Activated CD4-positive, alpha-beta T cell treated with anti-CD3 and anti-CD28 coated beads for 36 hours (primary cell): ENCODE data around the gene MUSTN1. TPM values are rescaled to one million over a fixed set of nuclear protein-coding genes. Genes with fewer than 3 reads are reported as not detected.

Source experiments
- ATAC-seq: fragments of 200-7000 bp; cut with Tn5 transposase; one replicate; pipeline ENCODE4 v1.10.0; 2021; ENCODE audit warnings: mild to moderate bottlenecking, moderate library complexity
- CTCF ChIA-PET: fragments of 350-600 bp; sonication (Branson Sonifier 250); formaldehyde crosslinking; loops from one replicate; lab custom pipeline; 2021; ENCODE audit warnings: antibody characterized with exemption; lab: Charles Lee
- POLR2A ChIA-PET: fragments of 350-600 bp; sonication (Branson Sonifier 250); formaldehyde crosslinking; loops from one replicate; lab custom pipeline; 2021; ENCODE audit warnings: antibody characterized with exemption, inconsistent platforms; lab: Charles Lee
- DNase-seq: peaks from one replicate; pipeline ENCODE4 v3.0.0-alpha.2; 2020
- H3K27ac Mint-ChIP-seq: one replicate; pipeline ENCODE4 v1.8.0; 2021; ENCODE audit warnings: mixed read lengths
- H3K27me3 Mint-ChIP-seq: one replicate; pipeline ENCODE4 v1.8.0; 2021; ENCODE audit warnings: mixed read lengths
- H3K36me3 Mint-ChIP-seq: one replicate; pipeline ENCODE4 v1.8.0; 2021; ENCODE audit warnings: low read depth, mixed read lengths
- H3K4me1 Mint-ChIP-seq: one replicate; pipeline ENCODE4 v1.8.0; 2021; ENCODE audit warnings: mixed read lengths
- H3K4me3 Mint-ChIP-seq: one replicate; pipeline ENCODE4 v1.8.0; 2021; ENCODE audit warnings: mild to moderate bottlenecking, moderate library complexity, mixed read lengths
- H3K9me3 Mint-ChIP-seq: one replicate; pipeline ENCODE4 v1.8.0; 2021; ENCODE audit warnings: low read depth, mixed read lengths
- intact Hi-C, 2 experiments: fragments of 100-400 bp; cut with DNase I in 1 of 2; cut with micrococcal nuclease in 1 of 2; formaldehyde crosslinking; loops; one replicate each; pipeline versions ENCODE4 v1.14.2 to v1.15.1; 2022 to 2024; cut with DNase I, micrococcal nuclease
- total RNA-seq, 2 experiments: library from RNA; stranded (reverse); gene quantifications; one replicate each; pipeline ENCODE4 v1.2.3, GENCODE V29; 2021

MUSTN1 gene
- total RNA-seq, 2 experiments from 2014 or later: 2.8 TPM; not detected in 1

GRCh38 chr3:52820736-52821135 is 14.1 kb downstream of the MUSTN1 start:
- Mint-ChIP-seq H3K27me3 (no peaks in the 10 kb centered on the region), H3K27ac (no peak overlapping the region), H3K9me3 (no peaks in the 10 kb centered on the region), H3K4me1 (no peaks in the 10 kb centered on the region), H3K4me3 (no peak overlapping the region), H3K36me3 (no peaks in the 10 kb centered on the region)
- ATAC-seq (peak; percentile 89), DNase-seq (peak; percentile 60)
- CTCF ChIA-PET: interaction anchor here (0.5 to 2.3 kb wide), 14 partner anchors 9 to 198 kb away, joined by 3 to 7 read pairs (median 4); partner anchors contain the start of gene NEK4
- POLR2A ChIA-PET: no interaction called here
- intact Hi-C loops: loop anchor here in 1 of 2 experiments (2.0 kb wide), 1 partner anchor 78 kb away; no protein-coding TSS in a partner anchor

GRCh38 chr3:52819936-52820335 is 14.9 kb downstream of the MUSTN1 start:
- Mint-ChIP-seq H3K27ac (no peak overlapping the region), H3K4me1 (no peaks in the 10 kb centered on the region), H3K9me3 (no peaks in the 10 kb centered on the region), H3K4me3 (no peak overlapping the region), H3K36me3 (no peaks in the 10 kb centered on the region), H3K27me3 (no peaks in the 10 kb centered on the region)
- ATAC-seq: no peak
- no peak for DNase-seq
- intact Hi-C loops: loop anchor here in 1 of 2 experiments (2.0 kb wide), 1 partner anchor 77 kb away; no protein-coding TSS in a partner anchor
- ChIA-PET POLR2A (no interaction called here), CTCF (interaction anchor here (0.7 to 2.3 kb wide), 7 partner anchors 13 to 197 kb away, joined by 3 to 7 read pairs (median 3); partner anchors contain the start of gene NEK4)

- intact Hi-C loops: no loop called here
- H3K4me1 Mint-ChIP-seq: no peaks in the 10 kb centered on the region
- CTCF ChIA-PET: no interaction called here
- H3K27me3 Mint-ChIP-seq: no peaks in the 10 kb centered on the region
- no peaks in the 10 kb centered on the region for H3K36me3 Mint-ChIP-seq
- POLR2A ChIA-PET: no interaction called here
- DNase-seq (no peak), ATAC-seq (no peak)
- H3K27ac Mint-ChIP-seq: no peak overlapping the region
- H3K4me3 Mint-ChIP-seq: no peak overlapping the region
- H3K9me3 Mint-ChIP-seq: no peaks in the 10 kb centered on the region
Measured at GRCh38 chr3:52817860-52818259, 17.0 kb downstream of the MUSTN1 start.

- Mint-ChIP-seq H3K36me3 (no peaks in the 10 kb centered on the region), H3K9me3 (no peaks in the 10 kb centered on the region), H3K27ac (no peak overlapping the region), H3K27me3 (no peaks in the 10 kb centered on the region), H3K4me3 (no peak overlapping the region), H3K4me1 (no peaks in the 10 kb centered on the region)
- ChIA-PET CTCF (no interaction called here), POLR2A (no interaction called here)
- ATAC-seq (no peak), DNase-seq (no peak)
- intact Hi-C loops: no loop called here
Measured at GRCh38 chr3:52817221-52817620, 17.6 kb downstream of the MUSTN1 start.

- Mint-ChIP-seq H3K36me3 (no peaks in the 10 kb centered on the region), H3K27ac (no peak overlapping the region), H3K4me1 (no peaks in the 10 kb centered on the region), H3K9me3 (no peaks in the 10 kb centered on the region), H3K4me3 (no peak overlapping the region), H3K27me3 (no peaks in the 10 kb centered on the region)
- CTCF ChIA-PET: no interaction called here
- intact Hi-C loops: no loop called here
- POLR2A ChIA-PET: no interaction called here
- no peak for ATAC-seq
- DNase-seq: no peak
Measured at GRCh38 chr3:52816654-52817053, 18.2 kb downstream of the MUSTN1 start.

DNA sequence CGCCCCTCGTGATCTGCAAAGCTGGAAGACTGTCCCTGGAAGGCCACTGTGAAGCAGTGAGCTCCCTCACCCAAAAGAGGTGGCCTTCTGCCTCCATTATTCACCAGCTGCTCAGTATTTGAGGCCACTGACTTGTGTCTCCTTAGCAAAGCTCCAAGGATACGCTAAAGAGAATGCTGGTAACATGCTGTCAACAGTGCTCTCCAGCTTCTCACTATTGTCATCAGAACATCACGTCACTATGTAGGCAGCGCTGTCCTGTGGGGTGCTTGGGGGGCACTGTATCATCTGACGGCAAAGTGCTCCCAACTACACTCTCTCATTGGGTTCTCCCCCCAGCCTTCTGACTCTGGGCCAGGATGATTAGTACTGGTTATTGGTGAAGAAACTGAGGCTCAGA is 18.6 kb downstream of the MUSTN1 start:
- Mint-ChIP-seq H3K9me3 (no peaks in the 10 kb centered on the region), H3K4me3 (no peak overlapping the region), H3K4me1 (no peaks in the 10 kb centered on the region), H3K27ac (no peak overlapping the region), H3K27me3 (no peaks in the 10 kb centered on the region), H3K36me3 (no peaks in the 10 kb centered on the region)
- DNase-seq (no peak), ATAC-seq (no peak)
- CTCF ChIA-PET: interaction anchor here (0.6 to 1.3 kb wide), 4 partner anchors 15 to 69 kb away, joined by 3 to 5 read pairs (median 4); no protein-coding TSS in a partner anchor
- intact Hi-C loops: no loop called here
- POLR2A ChIA-PET: no interaction called here

DNA sequence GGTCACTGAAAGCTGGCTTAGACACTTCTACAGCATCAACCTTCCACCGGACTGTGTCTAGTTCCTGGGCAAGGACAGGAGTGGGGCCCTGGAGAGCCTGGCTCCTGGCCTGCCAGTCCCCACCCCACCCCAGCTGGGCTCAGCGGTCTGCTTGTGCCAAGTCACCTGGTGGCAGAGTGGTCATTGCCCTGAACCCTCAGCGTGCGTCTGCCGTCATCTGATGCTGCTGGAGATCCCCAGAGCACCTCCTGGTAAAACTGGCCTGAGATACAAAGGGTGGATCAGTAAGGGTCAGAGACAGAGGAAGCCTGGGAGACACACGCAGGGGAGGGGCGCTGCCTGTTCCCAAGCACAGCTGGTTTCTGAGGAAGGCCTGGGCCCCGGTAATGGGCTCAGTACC is 21.0 kb downstream of the MUSTN1 start:
- POLR2A ChIA-PET: no interaction called here
- H3K27me3 Mint-ChIP-seq: no peaks in the 10 kb centered on the region
- no peaks in the 10 kb centered on the region for H3K9me3 Mint-ChIP-seq
- no peaks in the 10 kb centered on the region for H3K4me1 Mint-ChIP-seq
- no peaks in the 10 kb centered on the region for H3K36me3 Mint-ChIP-seq
- intact Hi-C loops: no loop called here
- DNase-seq: no peak
- CTCF ChIA-PET: no interaction called here
- H3K27ac Mint-ChIP-seq: no peak overlapping the region
- no peak overlapping the region for H3K4me3 Mint-ChIP-seq
- no peak for ATAC-seq

DNA sequence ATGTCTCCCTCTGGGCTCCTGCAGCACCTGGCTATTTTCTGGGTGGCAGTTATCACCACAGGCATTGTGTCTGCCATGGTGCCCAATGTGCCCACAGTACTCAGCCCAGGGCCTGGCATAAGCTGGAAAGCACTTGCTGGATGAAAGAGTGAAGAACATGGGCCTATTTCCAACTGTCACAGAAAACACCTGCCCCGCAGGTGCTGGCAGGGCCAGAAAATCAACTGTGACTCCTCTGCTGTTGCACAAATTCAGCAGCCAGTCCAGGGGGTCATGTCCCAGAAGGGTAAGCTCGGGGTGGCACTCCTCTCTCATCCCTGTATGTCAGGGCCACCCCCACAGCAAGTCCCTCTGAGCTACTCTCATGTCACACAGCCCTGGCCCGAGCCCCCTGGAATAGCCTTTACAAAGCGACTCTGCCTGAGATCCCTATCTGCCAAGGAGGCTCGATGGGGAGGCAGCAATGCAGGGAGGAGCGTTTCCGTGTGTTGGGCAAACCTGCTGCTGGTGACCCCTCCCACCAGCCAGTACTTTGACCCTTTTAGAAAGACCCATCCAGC is 23.3 kb downstream of the MUSTN1 start:
- no peaks in the 10 kb centered on the region for H3K9me3 Mint-ChIP-seq
- ChIA-PET CTCF (interaction anchor here (0.5 to 1.5 kb wide), 3 partner anchors 10 to 532 kb away, joined by 3 to 5 read pairs (median 3); no protein-coding TSS in a partner anchor), POLR2A (no interaction called here)
- intact Hi-C loops: no loop called here
- ATAC-seq (no peak), DNase-seq (no peak)
- no peak overlapping the region for H3K4me3 Mint-ChIP-seq
- no peaks in the 10 kb centered on the region for H3K27me3 Mint-ChIP-seq
- no peaks in the 10 kb centered on the region for H3K36me3 Mint-ChIP-seq
- H3K27ac Mint-ChIP-seq: no peak overlapping the region
- H3K4me1 Mint-ChIP-seq: no peaks in the 10 kb centered on the region

DNA sequence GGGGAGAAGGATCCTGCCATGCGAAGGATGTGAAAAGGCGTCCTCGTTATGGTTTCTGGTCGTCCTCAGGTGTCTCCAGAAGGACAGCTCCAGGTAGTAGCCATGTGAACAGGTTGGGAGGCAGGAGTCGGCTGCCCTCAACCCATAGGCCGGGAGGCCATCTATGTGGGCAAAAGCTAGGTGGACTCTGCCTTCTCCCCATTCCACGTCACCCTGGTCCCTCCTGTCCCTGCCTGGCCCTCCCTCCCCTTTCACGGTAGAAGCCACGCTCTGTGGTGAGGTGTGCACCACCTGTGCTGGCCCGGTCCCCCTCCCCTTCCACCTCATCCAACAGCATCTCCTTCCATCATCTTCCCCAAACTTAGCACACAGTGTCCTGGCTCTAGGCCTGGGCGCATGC is 23.9 kb downstream of the MUSTN1 start:
- Mint-ChIP-seq H3K4me1 (no peaks in the 10 kb centered on the region), H3K4me3 (no peak overlapping the region), H3K36me3 (no peaks in the 10 kb centered on the region), H3K27me3 (no peaks in the 10 kb centered on the region), H3K27ac (no peak overlapping the region), H3K9me3 (no peaks in the 10 kb centered on the region)
- ChIA-PET POLR2A (no interaction called here), CTCF (interaction anchor here (0.5 to 1.5 kb wide), 4 partner anchors 10 to 531 kb away, joined by 3 to 5 read pairs (median 3); no protein-coding TSS in a partner anchor)
- intact Hi-C loops: no loop called here
- no peak for DNase-seq
- no peak for ATAC-seq

DNA sequence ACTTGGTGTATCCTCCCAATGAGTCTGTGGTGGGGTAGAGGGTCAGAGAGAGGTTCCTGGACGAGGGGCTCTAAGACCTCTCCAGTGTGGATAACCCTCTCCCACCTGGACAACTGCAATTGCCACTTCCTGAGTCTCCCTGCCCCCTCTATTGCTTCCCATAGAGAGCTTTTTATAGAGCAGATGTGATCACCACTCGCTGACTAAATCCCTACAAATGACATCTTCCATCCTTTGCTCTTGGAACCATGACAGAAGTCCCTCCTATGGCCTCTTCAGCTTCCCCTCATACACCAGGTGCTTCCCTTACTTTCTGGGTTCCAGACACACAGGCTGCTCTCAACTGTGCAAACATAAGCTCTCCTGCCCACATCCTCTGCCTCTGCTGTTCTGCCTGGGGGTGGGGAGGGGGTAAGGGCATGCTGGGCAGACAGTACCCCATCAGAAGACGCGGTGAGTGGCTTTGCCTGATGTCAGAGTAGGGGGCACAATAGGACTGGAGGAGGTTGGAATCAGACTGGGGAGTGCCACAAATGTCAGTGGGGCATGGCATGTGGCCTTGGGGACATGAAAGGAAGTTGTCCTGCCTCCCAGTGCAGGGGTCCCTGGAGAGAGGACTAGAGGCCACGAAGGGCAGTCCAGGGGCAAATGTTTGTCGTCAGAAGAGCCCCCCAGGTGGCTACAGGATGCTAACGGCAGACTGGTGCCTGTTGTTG is 25.0 kb downstream of the MUSTN1 start:
- no peak overlapping the region for H3K27ac Mint-ChIP-seq
- no peaks in the 10 kb centered on the region for H3K36me3 Mint-ChIP-seq
- intact Hi-C loops: no loop called here
- no peak overlapping the region for H3K4me3 Mint-ChIP-seq
- no peaks in the 10 kb centered on the region for H3K9me3 Mint-ChIP-seq
- ChIA-PET CTCF (interaction anchor here (1.0 kb wide), 1 partner anchor 28 kb away, joined by 4 read pairs; no protein-coding TSS in a partner anchor), POLR2A (no interaction called here)
- no peak for ATAC-seq
- no peak for DNase-seq
- no peaks in the 10 kb centered on the region for H3K27me3 Mint-ChIP-seq
- H3K4me1 Mint-ChIP-seq: no peaks in the 10 kb centered on the region

- H3K27me3 Mint-ChIP-seq: no peaks in the 10 kb centered on the region
- no peak overlapping the region for H3K27ac Mint-ChIP-seq
- ChIA-PET POLR2A (no interaction called here), CTCF (interaction anchor here (0.5 to 1.0 kb wide), 2 partner anchors 29 to 38 kb away, joined by 3 to 4 read pairs; no protein-coding TSS in a partner anchor)
- DNase-seq: no peak
- H3K36me3 Mint-ChIP-seq: no peaks in the 10 kb centered on the region
- intact Hi-C loops: no loop called here
- ATAC-seq: no peak
- H3K4me3 Mint-ChIP-seq: no peak overlapping the region
- H3K4me1 Mint-ChIP-seq: no peaks in the 10 kb centered on the region
- H3K9me3 Mint-ChIP-seq: no peaks in the 10 kb centered on the region
Measured at GRCh38 chr3:52809149-52809548, 25.7 kb downstream of the MUSTN1 start.
